HEK293 (cell line): Measurements from ENCODE around the gene ANTXR1.

Source experiments
- KLF10 ChIP-seq: fragments of 450-650 bp; IDR thresholded peaks from 2 replicates; pipeline ENCODE4 v1.5.1; 2018; ENCODE audit warnings: missing biosample characterization, mild to moderate bottlenecking, missing genetic modification characterization
- ZNF561 ChIP-seq: fragments of 450-650 bp; IDR thresholded peaks from 2 replicates; pipeline ENCODE4 v1.5.1; 2018; ENCODE audit warnings: missing biosample characterization, missing genetic modification characterization, borderline replicate concordance
- ZNF645 ChIP-seq: fragments of 450-650 bp; formaldehyde crosslinking; IDR thresholded peaks from 2 replicates; pipeline ENCODE4; 2016; ENCODE audit warnings: missing biosample characterization, missing genetic modification characterization
- ZNF692 ChIP-seq: fragments of 450-650 bp; formaldehyde crosslinking; IDR thresholded peaks from 2 replicates; pipeline ENCODE4 v1.5.1; 2016; ENCODE audit warnings: missing biosample characterization, missing genetic modification characterization
- ZNF747 ChIP-seq: fragments of 450-650 bp; formaldehyde crosslinking; IDR thresholded peaks from 2 replicates; pipeline ENCODE4 v1.5.1; 2016; ENCODE audit warnings: missing biosample characterization, missing genetic modification characterization
- ZNF843 ChIP-seq: fragments of 450-650 bp; formaldehyde crosslinking; IDR thresholded peaks from 2 replicates; pipeline ENCODE4 v1.5.1; 2016; ENCODE audit warnings: missing biosample characterization, missing genetic modification characterization
- TF ChIP-seq, protein P1 (sequence below): fragments of 450-650 bp; formaldehyde crosslinking; IDR thresholded peaks from 2 replicates; pipeline ENCODE4 v1.5.1; 2016; ENCODE audit warnings: missing biosample characterization, missing genetic modification characterization

GRCh38 chr2:69255760-69256159 is 242.8 kb downstream of the ANTXR1 start:
- no peak for TF ChIP-seq ZNF747 (tag by site-specific recombination)
- TF ChIP-seq ZNF692 (tag by site-specific recombination) = no peak
- TF ChIP-seq, protein P1, sequence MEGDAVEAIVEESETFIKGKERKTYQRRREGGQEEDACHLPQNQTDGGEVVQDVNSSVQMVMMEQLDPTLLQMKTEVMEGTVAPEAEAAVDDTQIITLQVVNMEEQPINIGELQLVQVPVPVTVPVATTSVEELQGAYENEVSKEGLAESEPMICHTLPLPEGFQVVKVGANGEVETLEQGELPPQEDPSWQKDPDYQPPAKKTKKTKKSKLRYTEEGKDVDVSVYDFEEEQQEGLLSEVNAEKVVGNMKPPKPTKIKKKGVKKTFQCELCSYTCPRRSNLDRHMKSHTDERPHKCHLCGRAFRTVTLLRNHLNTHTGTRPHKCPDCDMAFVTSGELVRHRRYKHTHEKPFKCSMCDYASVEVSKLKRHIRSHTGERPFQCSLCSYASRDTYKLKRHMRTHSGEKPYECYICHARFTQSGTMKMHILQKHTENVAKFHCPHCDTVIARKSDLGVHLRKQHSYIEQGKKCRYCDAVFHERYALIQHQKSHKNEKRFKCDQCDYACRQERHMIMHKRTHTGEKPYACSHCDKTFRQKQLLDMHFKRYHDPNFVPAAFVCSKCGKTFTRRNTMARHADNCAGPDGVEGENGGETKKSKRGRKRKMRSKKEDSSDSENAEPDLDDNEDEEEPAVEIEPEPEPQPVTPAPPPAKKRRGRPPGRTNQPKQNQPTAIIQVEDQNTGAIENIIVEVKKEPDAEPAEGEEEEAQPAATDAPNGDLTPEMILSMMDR = no peak
- no peak for TF ChIP-seq ZNF645 (tag by site-specific recombination)
- no peak for TF ChIP-seq ZNF843
- no peak for TF ChIP-seq ZNF561 (tag by site-specific recombination)
- no peak for TF ChIP-seq KLF10 (tag by site-specific recombination)
